IMR-90 (cell line): ENCODE data around the gene SLC25A12. TPM values are rescaled to one million over a fixed set of nuclear protein-coding genes. Genes with fewer than 3 reads are reported as not detected.

Experiments
- ATAC-seq: fragments of 200-7000 bp; cut with Tn5 transposase; 2 replicates; pipeline ENCODE4 v1.9.1; 2020; ENCODE audit warnings: low read depth, mild to moderate bottlenecking, moderate library complexity
- BruUV-seq: library from RNA; stranded (reverse); fragments of 400-500 nt; replicated peaks from 2 replicates; lab custom pipeline; 2021; lab: Mats Ljungman, UMichigan
- CTCF ChIA-PET: fragments of 300-600 bp; formaldehyde crosslinking; extraction: SDS; loops from one replicate; lab custom pipeline; 2021; ENCODE audit warnings: antibody characterized with exemption; lab: Yijun Ruan, JAX
- POLR2A ChIA-PET: fragments of 300-600 bp; sonication (Branson Sonifier 250); formaldehyde crosslinking; loops from one replicate; lab custom pipeline; 2022; ENCODE audit warnings: antibody characterized with exemption; ENCODE audit not compliant: unreplicated experiment; lab: Charles Lee
- DNase-seq: peaks from one replicate; pipeline ENCODE4 v3.0.0; 2013
- H2AFZ ChIP-seq: replicated peaks from 2 replicates; pipeline ENCODE3; 2013; ENCODE audit warnings: low read length, mild to moderate bottlenecking; ENCODE audit not compliant: poor library complexity
- H2AK5ac ChIP-seq: 2 replicates; pipeline ENCODE4 v1.6.1; 2013; ENCODE audit warnings: low read depth, low read length, inconsistent platforms
- H2AK9ac ChIP-seq: replicated peaks from 2 replicates; pipeline ENCODE3; 2013; ENCODE audit warnings: mild to moderate bottlenecking, low read depth, low read length, moderate library complexity; ENCODE audit not compliant: poor library complexity
- H2BK120ac ChIP-seq: 2 replicates; pipeline ENCODE4 v1.6.1; 2013; ENCODE audit warnings: low read depth, low read length, inconsistent platforms
- H2BK15ac ChIP-seq: 3 replicates; pipeline ENCODE4 v1.6.1; 2013; ENCODE audit warnings: low read depth, low read length, inconsistent platforms
- H2BK20ac ChIP-seq: 2 replicates; pipeline ENCODE4 v1.6.1; 2013; ENCODE audit warnings: low read depth, mild to moderate bottlenecking, inconsistent platforms, low read length, moderate library complexity
- H2BK5ac ChIP-seq: 2 replicates; pipeline ENCODE4 v1.6.1; 2013; ENCODE audit warnings: mild to moderate bottlenecking, low read depth, low read length, inconsistent platforms; ENCODE audit not compliant: poor library complexity, severe bottlenecking
- H3K14ac ChIP-seq: replicated peaks from 2 replicates; pipeline ENCODE4 v1.6.1; 2013; ENCODE audit warnings: low read depth, low read length, inconsistent platforms
- H3K18ac ChIP-seq: 2 replicates; pipeline ENCODE4 v1.6.1; 2013; ENCODE audit warnings: low read depth, low read length, control low read depth
- H3K23ac ChIP-seq: 2 replicates; pipeline ENCODE4 v1.6.1; 2013; ENCODE audit warnings: low read depth, low read length, inconsistent platforms
- H3K27ac ChIP-seq: 2 replicates; pipeline ENCODE4 v1.5.1; 2013; ENCODE audit warnings: mild to moderate bottlenecking, control low read depth, low read length; ENCODE audit not compliant: insufficient read depth
- H3K27me3 ChIP-seq: 2 replicates; pipeline ENCODE4 v1.6.1; 2013; ENCODE audit warnings: low read length; ENCODE audit not compliant: control insufficient read depth, insufficient read depth
- H3K36me3 ChIP-seq: 2 replicates; pipeline ENCODE4 v1.6.1; 2013; ENCODE audit warnings: low read length, mixed read lengths; ENCODE audit not compliant: control insufficient read depth, insufficient read depth
- H3K4ac ChIP-seq: 2 replicates; pipeline ENCODE4 v1.6.1; 2013; ENCODE audit warnings: low read depth, low read length, inconsistent platforms
- H3K4me1 ChIP-seq: 2 replicates; pipeline ENCODE4 v1.6.1; 2013; ENCODE audit warnings: low read length, mixed read lengths; ENCODE audit not compliant: control insufficient read depth, insufficient read depth
- H3K4me2 ChIP-seq: 2 replicates; pipeline ENCODE4 v1.6.1; 2013; ENCODE audit warnings: low read depth, mild to moderate bottlenecking, control low read depth, low read length, moderate library complexity
- H3K4me3 ChIP-seq: 2 replicates; pipeline ENCODE4 v1.5.1; 2013; ENCODE audit warnings: low read depth, mild to moderate bottlenecking, control low read depth, low read length, moderate library complexity; ENCODE audit not compliant: insufficient read depth
- H3K56ac ChIP-seq: 2 replicates; pipeline ENCODE4 v1.6.1; 2013; ENCODE audit warnings: low read length, inconsistent platforms; ENCODE audit not compliant: insufficient read depth; ENCODE audit errors: extremely low read depth
- H3K79me1 ChIP-seq, 2 experiments: 2 replicates each; pipeline ENCODE4 v1.6.1; 2013; ENCODE audit warnings: low read length in 2 of 2, inconsistent platforms in 1 of 2, low read depth in 1 of 2
- H3K9ac ChIP-seq: 2 replicates; pipeline ENCODE4 v1.6.1; 2013; ENCODE audit warnings: low read depth, low read length, control low read depth
- H3K9me1 ChIP-seq: 2 replicates; pipeline ENCODE4 v1.6.1; 2013; ENCODE audit warnings: low read length, inconsistent platforms; ENCODE audit not compliant: insufficient read depth
- H3K9me3 ChIP-seq: 2 replicates; pipeline ENCODE4 v1.6.1; 2013; ENCODE audit warnings: low read length; ENCODE audit not compliant: control insufficient read depth, insufficient read depth
- H4K20me1 ChIP-seq: 2 replicates; pipeline ENCODE4 v1.6.1; 2013; ENCODE audit warnings: low read length, inconsistent platforms; ENCODE audit not compliant: insufficient read depth
- H4K5ac ChIP-seq: 2 replicates; pipeline ENCODE4 v1.6.1; 2013; ENCODE audit warnings: mild to moderate bottlenecking, low read depth, low read length, control low read depth
- H4K8ac ChIP-seq, 2 experiments: 2 replicates each; pipeline ENCODE4 v1.6.1; 2013; ENCODE audit warnings: low read depth in 2 of 2, low read length in 2 of 2, control low read depth in 1 of 2, inconsistent platforms in 1 of 2
- H4K91ac ChIP-seq: 2 replicates; pipeline ENCODE4 v1.6.1; 2013; ENCODE audit warnings: low read depth, low read length, inconsistent platforms; ENCODE audit not compliant: insufficient read depth
- CEBPB ChIP-seq: IDR thresholded peaks from 2 replicates; pipeline ENCODE4 v1.6.1; 2012; ENCODE audit warnings: low read depth, low read length, improper control_type of control experiment
- CHD1 ChIP-seq: IDR thresholded peaks from 2 replicates; pipeline ENCODE4 v1.6.1; 2012; ENCODE audit warnings: low read depth, low read length, improper control_type of control experiment
- MAFK ChIP-seq: IDR thresholded peaks from 2 replicates; pipeline ENCODE4 v1.6.1; 2012; ENCODE audit warnings: low read depth, low read length, improper control_type of control experiment
- RAD21 ChIP-seq: IDR thresholded peaks from 2 replicates; pipeline ENCODE4 v1.6.1; 2012; ENCODE audit warnings: low read length, improper control_type of control experiment
- USF2 ChIP-seq: fragments of 150-350 bp; IDR thresholded peaks from 2 replicates; pipeline ENCODE4 v1.6.1; 2017; ENCODE audit warnings: mild to moderate bottlenecking, antibody characterized with exemption, low read length, low read depth
- WGBS, 2 experiments: methylation state at CpG; one replicate each; pipeline versions ENCODE4 v1.1.5 to v1.1.7; 2013; ENCODE audit warnings: missing lambda C conversion rate in 2 of 2; ENCODE audit not compliant: insufficient read length in 1 of 2; ENCODE audit errors: extremely low coverage in 2 of 2; 5-methylcytosine and 5-hydroxymethylcytosine counted together
- dilution Hi-C: fragments of 300-500 bp; cut with HindIII; formaldehyde crosslinking; loops from one replicate; pipeline ENCODE4 v1.14.3; 2018; ENCODE audit warnings: low sequenced_read_pairs; ENCODE audit not compliant: unreplicated experiment
- in situ Hi-C: fragments of 300-500 bp; cut with MboI; formaldehyde crosslinking; loops from 3 replicates; pipeline ENCODE4 v1.14.3; 2019; ENCODE audit warnings: low sequenced_read_pairs, inconsistent platforms, mixed read lengths
- intact Hi-C: fragments of 100-400 bp; cut with micrococcal nuclease; formaldehyde crosslinking; loops from 2 replicates; pipeline ENCODE4 v1.10.0; 2022
- polyA plus RNA-seq, 3 experiments: library from polyadenylated mRNA; depleted of rRNA; stranded (reverse); fragments of >200 nt; gene quantifications; 2 replicates each; pipeline ENCODE4 v1.2.3, GENCODE V29; 2012; ENCODE audit warnings: low replicate concordance in 1 of 3
- total RNA-seq: library from RNA; depleted of rRNA; stranded (reverse); fragments of >200 nt; gene quantifications from 2 replicates; pipeline ENCODE4 v1.2.3, GENCODE V29; 2012

The SLC25A12 gene
- total and polyA plus RNA-seq, 2 of the 4 experiments (the other 2 are of a cell fraction) = 16.3 to 17.6 TPM

GRCh38 chr2:171813126-171813525 is 80.9 kb downstream of the SLC25A12 start:
- BruUV-seq = no TSS peak
- dilution Hi-C loops (no loop called here), in situ Hi-C loops (loop anchor here (25.0 kb wide), 1 partner anchor 649 kb away; no protein-coding TSS in a partner anchor), intact Hi-C loops (loop anchor here (5.0 kb wide), 3 partner anchors 79 to 241 kb away; partner anchors contain the start of genes HAT1 and SLC25A12)
- H4K91ac ChIP-seq = no peak overlapping the region
- no peak overlapping the region for H2BK15ac ChIP-seq
- no peak overlapping the region for H3K14ac ChIP-seq
- no peak overlapping the region for H3K4me2 ChIP-seq
- no peak overlapping the region for H3K23ac ChIP-seq
- H2AFZ ChIP-seq = no peak overlapping the region
- no peak overlapping the region for H3K4me3 ChIP-seq
- no peaks in the 10 kb centered on the region for H3K9me3 ChIP-seq
- H3K9me1 ChIP-seq = 0 out of 2 replicates have a peak, but pooled peaks cover 4% of the 10 kb centered on the region
- ATAC-seq (no peak), DNase-seq (no peak)
- no peak overlapping the region for H4K5ac ChIP-seq
- no peak overlapping the region for H3K18ac ChIP-seq
- H3K4ac ChIP-seq = no peak overlapping the region
- H2AK9ac ChIP-seq = no peak overlapping the region
- no peaks in the 10 kb centered on the region for H4K20me1 ChIP-seq
- CTCF ChIA-PET = no interaction called here
- H2BK120ac ChIP-seq = no peak overlapping the region
- H3K27me3 ChIP-seq = no peaks in the 10 kb centered on the region
- TF ChIP-seq RAD21 (no peak), CHD1 (no peak), USF2 (no peak), CEBPB (no peak), MAFK (no peak)
- no peak overlapping the region for H2BK20ac ChIP-seq
- H3K27ac ChIP-seq = no peak overlapping the region
- no peak overlapping the region for H2AK5ac ChIP-seq
- H3K4me1 ChIP-seq = peaks cover 6% of the 10 kb centered on the region; the same call in 1 of the 2 replicates
- H3K9ac ChIP-seq = no peak overlapping the region
- H4K8ac ChIP-seq = no peak overlapping the region
- no peak overlapping the region for H2BK5ac ChIP-seq
- POLR2A ChIA-PET = no interaction called here
- whole genome bisulfite sequencing, 2 experiments = no CpG with 5 or more reads among the region's 3 CpGs
- H3K56ac ChIP-seq = no peak overlapping the region
- H3K79me1 ChIP-seq = no peaks in the 10 kb centered on the region
- no peaks in the 10 kb centered on the region for H3K36me3 ChIP-seq
